KMS-11 (cell line): ENCODE measurements around the gene MACROD2.

ENCODE experiments used
- H2AFZ ChIP-seq: fragments of 200-600 bp; sonication (generic); 2 replicates; pipeline ENCODE4 v1.6.1; 2016; ENCODE audit warnings: antibody characterized with exemption, mixed run types, low read depth
- H3K27ac ChIP-seq: fragments of 200-600 bp; sonication (generic); 2 replicates; pipeline ENCODE4 v1.6.1; 2016; ENCODE audit warnings: mild to moderate bottlenecking, mixed run types
- H3K27me3 ChIP-seq: fragments of 200-600 bp; sonication (generic); 2 replicates; pipeline ENCODE4 v1.6.1; 2017; ENCODE audit warnings: mild to moderate bottlenecking, low read depth, mixed run types, moderate library complexity; ENCODE audit not compliant: insufficient read depth
- H3K36me3 ChIP-seq: fragments of 200-600 bp; sonication (generic); 2 replicates; pipeline ENCODE4 v1.6.1; 2017; ENCODE audit warnings: mild to moderate bottlenecking, mixed run types; ENCODE audit not compliant: insufficient read depth
- H3K4me1 ChIP-seq: fragments of 200-600 bp; sonication (generic); 2 replicates; pipeline ENCODE4 v1.6.1; 2016; ENCODE audit warnings: mild to moderate bottlenecking, low read depth, mixed run types; ENCODE audit not compliant: poor library complexity, severe bottlenecking
- H3K4me2 ChIP-seq: fragments of 200-600 bp; sonication (generic); 2 replicates; pipeline ENCODE4 v1.7.0; 2016; ENCODE audit warnings: mild to moderate bottlenecking, mixed run types
- H3K4me3 ChIP-seq: fragments of 200-600 bp; sonication (generic); IDR thresholded peaks from 2 replicates; pipeline ENCODE4 v1.6.1; 2017; ENCODE audit warnings: low read depth, low read length, mixed read lengths; ENCODE audit not compliant: insufficient read depth
- H3K79me2 ChIP-seq: fragments of 200-600 bp; sonication (generic); 2 replicates; pipeline ENCODE4 v1.6.1; 2016; ENCODE audit warnings: low read depth, mixed run types; ENCODE audit not compliant: insufficient read depth
- H3K9ac ChIP-seq: fragments of 200-600 bp; sonication (generic); 2 replicates; pipeline ENCODE4 v1.6.1; 2016; ENCODE audit warnings: mild to moderate bottlenecking, mixed run types
- H4K20me1 ChIP-seq: fragments of 200-600 bp; sonication (generic); 2 replicates; pipeline ENCODE4 v1.6.1; 2016; ENCODE audit warnings: mild to moderate bottlenecking, mixed run types; ENCODE audit not compliant: insufficient read depth
- CTCF ChIP-seq: fragments of 200-600 bp; sonication (generic); conservative IDR thresholded peaks from 2 replicates; pipeline ENCODE4 v1.6.1; 2017; ENCODE audit warnings: low read depth, mild to moderate bottlenecking, antibody characterized with exemption, low read length, moderate library complexity, mixed read lengths

MACROD2 gene

GRCh38 chr20:15653396-15654207, 1658.3 kb downstream of the MACROD2 start:
- Histone ChIP-seq H3K4me1 (no peaks in the 10 kb centered on the region), H3K27me3 (no peaks in the 10 kb centered on the region), H3K79me2 (no peaks in the 10 kb centered on the region), H3K36me3 (no peaks in the 10 kb centered on the region), H3K4me3 (no peak overlapping the region), H3K27ac (no peak overlapping the region), H4K20me1 (no peaks in the 10 kb centered on the region), H3K4me2 (no peak overlapping the region), H3K9ac (no peak overlapping the region), H2AFZ (no peak overlapping the region)
- no peak for TF ChIP-seq CTCF

- H3K79me2 ChIP-seq = no peaks in the 10 kb centered on the region
- no peaks in the 10 kb centered on the region for H3K27me3 ChIP-seq
- H3K36me3 ChIP-seq = no peaks in the 10 kb centered on the region
- H3K9ac ChIP-seq = no peak overlapping the region
- H4K20me1 ChIP-seq = no peaks in the 10 kb centered on the region
- H3K4me3 ChIP-seq = no peak overlapping the region
- no peak overlapping the region for H2AFZ ChIP-seq
- TF ChIP-seq CTCF = peak; percentile 49
- no peaks in the 10 kb centered on the region for H3K4me1 ChIP-seq
- no peak overlapping the region for H3K27ac ChIP-seq
- no peak overlapping the region for H3K4me2 ChIP-seq
Measured at GRCh38 chr20:15654208-15654649, 1658.9 kb downstream of the MACROD2 start.

GRCh38 chr20:15655295-15655874, 1660.1 kb downstream of the MACROD2 start:
- Histone ChIP-seq H2AFZ (no peak overlapping the region), H3K9ac (no peak overlapping the region), H3K27ac (no peak overlapping the region), H3K27me3 (no peaks in the 10 kb centered on the region), H3K4me3 (no peak overlapping the region), H3K79me2 (no peaks in the 10 kb centered on the region), H4K20me1 (no peaks in the 10 kb centered on the region), H3K36me3 (no peaks in the 10 kb centered on the region), H3K4me2 (no peak overlapping the region), H3K4me1 (no peaks in the 10 kb centered on the region)
- TF ChIP-seq CTCF = no peak

GRCh38 chr20:15656124-15656523, 1660.8 kb downstream of the MACROD2 start:
- H3K36me3 ChIP-seq = no peaks in the 10 kb centered on the region
- no peak overlapping the region for H3K4me2 ChIP-seq
- no peaks in the 10 kb centered on the region for H4K20me1 ChIP-seq
- no peak for TF ChIP-seq CTCF
- no peaks in the 10 kb centered on the region for H3K27me3 ChIP-seq
- H3K79me2 ChIP-seq = no peaks in the 10 kb centered on the region
- no peak overlapping the region for H2AFZ ChIP-seq
- no peak overlapping the region for H3K9ac ChIP-seq
- H3K4me1 ChIP-seq = no peaks in the 10 kb centered on the region
- H3K27ac ChIP-seq = no peak overlapping the region
- no peak overlapping the region for H3K4me3 ChIP-seq
